Effector CD8-positive, alpha-beta T cell (primary cell): ENCODE measurements around the gene RSU1.
A peak's percentile ranks its signal among the peaks of the same experiment; 100 is the strongest.
"Not testable (repeated sequence)": the region's sequence is repeated elsewhere in the genome, so short reads cannot be mapped to it uniquely, and the experiment has no call there.

ENCODE experiments used
- DNase-seq: peaks from one replicate; lab custom pipeline; 2025; lab: John Stamatoyannopoulos, UW
- total RNA-seq, 4 experiments: gene quantifications; one replicate each; lab custom pipeline; 2026; lab: John Stamatoyannopoulos, UW

Gene RSU1
- total RNA-seq, result 76.3 to 90.9 (median 84.3) reads per million in 4 experiments

DNA sequence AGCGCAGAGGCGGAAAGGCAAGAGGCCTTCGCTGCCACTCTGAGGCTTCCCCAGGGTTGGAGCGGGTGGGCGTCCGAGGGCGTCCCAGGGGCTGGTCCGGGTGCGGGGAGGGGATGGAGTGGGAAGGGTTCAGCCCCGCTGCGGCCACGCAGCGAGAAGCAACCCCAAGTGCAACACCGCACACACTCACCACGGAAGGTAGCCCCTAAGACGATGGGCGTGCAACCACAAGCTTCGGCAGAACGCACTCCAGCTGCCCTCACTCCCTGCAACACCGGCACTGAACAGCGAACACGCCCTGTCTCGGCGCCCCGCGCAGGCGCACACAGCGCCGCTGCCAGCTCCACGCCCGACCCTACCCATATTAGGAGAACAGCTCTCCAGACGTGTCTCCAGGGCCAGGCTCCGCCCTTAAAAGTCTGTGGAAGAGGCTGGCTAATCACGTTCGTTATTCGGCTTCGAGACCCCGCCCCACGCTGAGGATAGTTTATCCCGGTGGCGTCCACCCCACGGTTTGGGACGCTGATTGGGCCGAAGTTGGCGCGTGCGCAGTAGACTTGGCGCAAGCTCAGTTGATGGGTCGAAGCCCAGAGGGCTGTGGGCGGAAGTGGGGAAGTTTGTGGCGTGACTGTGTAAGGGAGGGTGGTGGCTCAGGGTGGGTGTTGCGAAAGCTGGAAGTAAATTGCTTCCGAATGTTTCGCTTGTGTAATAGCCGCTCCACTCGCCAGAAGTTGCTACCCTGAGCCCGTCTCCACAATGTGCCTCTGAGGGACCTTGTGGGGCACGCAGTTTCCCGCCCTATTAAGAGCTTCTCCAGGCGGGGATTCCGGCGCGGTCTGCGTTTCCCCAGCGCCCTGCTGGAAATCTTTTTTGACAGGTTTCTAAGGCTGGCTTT, at the start of gene RSU1:
RSU1 (minus strand) TSS at position 300 of the 895 bp plus-strand sequence. CDS start 343 bp downstream, outside the sequence.
- peak; percentile 100 for DNase-seq

DNA sequence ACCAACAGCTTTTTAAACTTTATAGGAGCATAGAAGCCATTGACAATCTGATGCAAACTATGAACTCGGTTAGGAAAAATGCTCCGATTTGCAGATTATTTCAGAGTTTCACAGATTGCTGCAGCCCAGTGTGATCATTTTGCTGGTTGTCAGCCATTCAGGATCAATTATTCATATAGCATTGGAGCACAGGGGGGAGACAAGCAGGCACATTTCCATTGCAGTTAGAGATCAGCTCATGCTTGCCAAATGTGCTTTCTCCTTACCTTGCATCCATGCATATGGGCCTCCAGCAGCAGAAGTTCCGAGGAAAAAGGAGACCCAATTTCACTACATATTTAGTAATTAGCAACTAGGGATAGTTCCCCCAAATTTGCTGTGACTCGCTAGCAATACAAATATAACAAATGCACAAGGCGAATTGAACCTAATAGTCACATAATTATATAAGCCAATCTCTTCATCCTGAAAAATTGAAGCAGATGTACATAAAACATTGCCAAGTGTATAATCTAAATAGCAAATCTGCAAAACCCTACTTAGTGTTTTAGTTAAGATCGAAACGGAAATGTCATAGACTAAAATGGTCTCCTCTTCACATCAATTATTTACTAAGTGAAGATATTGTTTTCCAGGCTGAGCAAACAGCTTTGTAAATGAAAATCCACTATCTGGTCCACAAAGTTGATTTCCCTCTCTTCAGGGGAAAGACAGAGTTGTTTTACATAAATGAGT, 49.5 kb upstream of the RSU1 start:
- DNase-seq, result no peak

DNA sequence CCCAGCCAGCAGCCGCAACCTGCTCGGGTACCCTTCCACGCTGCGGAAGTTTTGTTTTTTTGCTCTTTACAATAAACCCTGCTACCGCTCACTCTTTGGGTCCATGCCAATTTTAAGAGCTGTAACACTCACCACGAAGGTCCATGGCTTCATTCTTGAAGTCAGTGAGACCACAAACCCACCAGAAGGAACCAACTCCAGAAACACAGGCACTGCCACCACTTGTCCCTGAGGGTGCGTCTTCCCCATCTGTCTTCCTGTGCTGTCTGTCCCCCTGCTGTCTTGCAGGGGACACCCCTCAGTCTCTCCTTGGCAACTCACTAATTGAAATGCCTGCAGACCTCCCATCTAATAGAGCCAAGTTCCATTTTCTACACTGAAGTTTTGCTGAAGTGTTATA, 48.5 kb upstream of the RSU1 start:
- DNase-seq, result no peak

DNA sequence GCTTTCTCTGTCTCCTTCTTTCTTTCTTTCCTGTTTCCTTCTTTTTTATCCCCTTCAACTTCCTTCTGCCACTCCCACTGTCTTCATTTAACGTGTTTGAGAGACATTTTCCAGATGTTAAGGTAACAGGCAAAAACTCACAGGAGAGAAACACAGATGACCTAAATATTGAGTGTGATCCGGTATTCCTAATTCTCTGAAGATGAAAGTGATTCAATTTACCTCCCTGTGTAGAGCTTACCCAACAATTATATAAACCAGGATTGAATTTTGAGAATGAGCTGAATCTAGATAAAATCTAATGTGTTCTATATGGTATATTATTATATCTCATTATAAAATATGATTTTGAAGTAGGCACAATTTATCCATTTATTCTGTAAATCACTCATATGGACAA, 46.5 kb upstream of the RSU1 start:
- no peak for DNase-seq

DNA sequence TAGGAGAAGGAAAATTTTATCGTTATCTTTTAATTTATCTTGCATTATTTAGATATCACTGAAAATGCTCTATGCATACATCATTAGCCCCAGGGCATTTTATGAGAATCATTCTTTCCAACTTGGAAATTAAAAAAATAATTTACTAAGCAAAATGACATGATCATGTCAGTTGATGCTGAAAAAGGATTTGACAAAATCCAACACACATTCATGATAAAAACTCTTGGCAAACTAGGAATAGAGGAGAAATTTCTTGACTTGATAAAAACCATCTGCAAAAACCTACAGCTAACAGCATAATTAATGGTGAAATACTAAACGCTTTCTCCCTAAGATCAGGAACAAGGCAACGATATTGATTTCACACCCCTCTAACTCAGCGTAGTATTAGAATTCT, 40.2 kb upstream of the RSU1 start:
- no peak for DNase-seq

DNA sequence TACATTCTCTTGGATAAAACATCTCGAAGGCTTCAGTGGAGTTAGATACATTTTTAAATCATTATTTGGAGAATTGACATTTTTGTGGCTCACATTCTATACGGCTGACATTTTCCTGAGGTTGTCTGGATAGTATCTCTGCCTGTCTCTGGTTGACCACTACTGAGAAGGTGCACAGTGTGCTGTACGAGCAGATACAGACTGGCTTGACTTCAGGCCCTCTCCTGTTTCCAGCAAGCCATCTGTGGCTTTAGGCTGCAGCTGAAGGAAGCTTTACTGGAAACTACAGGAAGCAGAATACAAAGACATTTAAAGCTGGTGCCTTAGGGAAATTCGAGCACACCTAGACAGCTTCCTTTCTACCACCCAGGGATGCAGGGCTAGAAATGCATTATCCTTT, 39.3 kb upstream of the RSU1 start:
- no peak for DNase-seq

DNA sequence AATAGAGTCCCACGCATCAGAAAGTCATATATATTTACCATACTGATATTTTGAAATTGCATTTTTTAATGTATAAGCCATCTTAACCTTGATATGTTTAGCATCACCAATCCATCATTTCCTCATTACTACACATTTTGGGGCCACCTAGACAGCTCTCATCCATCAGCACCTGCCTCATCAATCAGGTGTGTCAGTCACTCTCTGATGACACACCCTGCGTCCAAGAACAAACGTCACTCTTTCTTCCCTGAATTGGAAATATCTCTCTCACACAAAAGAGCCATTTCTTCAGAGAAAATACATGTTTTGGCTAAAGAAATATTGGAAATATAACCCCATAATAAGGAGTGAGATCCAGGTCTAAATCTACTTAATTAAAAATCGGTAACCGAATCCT, 38.9 kb upstream of the RSU1 start:
- DNase-seq, result no peak

DNA sequence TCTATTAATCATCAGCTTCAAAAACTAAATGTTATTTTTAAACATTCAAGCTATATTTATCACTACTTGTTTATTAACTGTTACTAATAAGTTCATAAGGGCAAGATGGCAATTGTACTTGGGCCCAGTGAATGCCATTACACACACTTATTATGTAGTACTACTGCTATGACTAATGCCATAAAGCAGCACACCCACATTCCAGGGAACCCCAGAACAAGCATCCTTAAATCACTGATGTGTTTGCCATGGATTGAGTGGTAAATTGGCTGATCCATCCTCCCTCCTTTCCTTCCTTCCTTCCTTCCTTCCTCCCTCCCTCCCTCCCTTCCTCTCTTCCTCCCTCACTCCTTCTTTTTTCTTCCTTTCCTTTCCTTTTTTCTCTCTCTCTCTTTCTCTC, 37.4 kb upstream of the RSU1 start:
- no peak for DNase-seq

DNA sequence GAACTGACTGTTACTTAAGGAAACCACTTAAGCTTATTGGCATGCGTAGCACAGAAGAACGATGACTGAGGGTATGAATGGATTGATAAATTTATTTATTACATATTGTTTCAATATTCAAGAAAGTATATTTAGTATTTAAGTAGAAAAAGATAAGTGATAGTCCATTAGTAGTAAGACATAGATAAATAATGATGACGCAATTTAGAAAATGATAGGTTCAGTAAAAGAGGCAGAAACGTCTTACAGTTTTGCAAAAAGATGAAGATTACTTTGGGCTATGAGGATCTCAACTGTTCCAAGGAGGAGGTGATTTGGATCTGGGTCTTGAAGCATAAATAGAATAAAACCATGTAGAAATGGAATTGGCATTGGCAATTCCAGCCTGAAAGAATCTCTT, 36.6 kb upstream of the RSU1 start:
- no peak for DNase-seq

DNA sequence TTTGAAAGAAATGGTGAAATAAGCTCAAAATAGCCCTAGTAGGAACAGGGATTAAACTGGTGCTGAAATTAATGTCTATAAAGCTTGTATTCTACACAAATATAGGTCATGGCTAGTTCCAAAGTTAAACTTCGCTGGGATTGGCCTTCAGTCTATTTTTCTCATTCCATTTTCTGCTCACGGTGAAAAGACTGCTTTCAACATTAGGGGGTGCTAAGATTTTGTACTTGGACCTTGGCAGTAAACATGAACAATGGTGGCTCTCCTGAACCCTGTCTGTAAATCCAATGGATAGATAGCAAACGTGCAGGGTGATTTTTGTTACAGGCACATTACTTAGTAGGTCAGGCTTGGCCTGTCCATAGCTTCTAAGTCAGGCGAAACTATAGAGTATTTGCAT, 36.0 kb upstream of the RSU1 start:
- no peak for DNase-seq

DNA sequence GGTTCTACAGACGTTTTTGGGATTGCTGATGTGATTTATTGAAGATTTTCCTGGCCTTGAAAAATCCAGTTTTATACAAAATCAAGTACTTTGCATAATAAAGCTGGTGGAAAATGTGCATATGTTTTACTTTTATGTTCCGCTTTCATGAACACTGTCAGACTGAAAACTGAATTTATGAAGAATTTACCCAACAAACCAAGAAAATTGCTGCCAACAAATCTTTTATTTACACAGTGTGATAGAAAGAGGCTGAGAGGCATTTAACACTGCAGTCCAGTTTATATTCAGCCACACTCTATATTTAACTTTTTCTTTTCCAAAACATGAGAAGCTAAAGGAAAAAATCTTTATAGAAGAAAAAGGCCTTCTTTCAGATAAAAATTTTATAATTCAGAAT, 35.4 kb upstream of the RSU1 start:
- no peak for DNase-seq

DNA sequence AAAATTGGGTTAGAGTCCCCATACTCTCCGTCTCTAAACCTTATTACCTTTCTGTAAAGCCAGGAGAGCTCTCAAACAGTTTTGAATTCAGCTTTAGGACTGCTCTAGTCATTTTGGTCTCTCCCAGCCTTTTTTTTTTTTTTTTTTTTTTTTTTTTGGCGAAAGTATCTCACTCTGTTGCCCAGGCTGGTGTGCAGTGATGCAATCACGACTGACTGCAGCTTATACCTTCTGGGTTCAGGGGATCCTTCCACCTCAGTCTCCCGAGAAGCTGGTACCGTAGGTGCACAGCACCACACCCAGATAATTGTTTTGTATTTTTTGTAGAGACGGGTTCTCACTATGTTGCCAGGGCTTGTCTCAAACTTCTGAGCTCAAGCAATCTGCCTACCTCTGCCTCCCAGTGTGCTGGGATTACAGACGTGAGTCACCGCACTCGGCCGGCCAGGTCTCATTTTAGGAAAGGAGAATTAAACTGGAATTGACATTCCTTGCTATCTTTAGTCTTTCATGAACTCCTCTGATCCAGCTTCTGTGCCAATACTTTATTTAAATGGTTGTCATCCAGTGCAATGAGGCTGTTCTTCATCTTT, 31.4 kb upstream of the RSU1 start:
- no peak for DNase-seq

DNA sequence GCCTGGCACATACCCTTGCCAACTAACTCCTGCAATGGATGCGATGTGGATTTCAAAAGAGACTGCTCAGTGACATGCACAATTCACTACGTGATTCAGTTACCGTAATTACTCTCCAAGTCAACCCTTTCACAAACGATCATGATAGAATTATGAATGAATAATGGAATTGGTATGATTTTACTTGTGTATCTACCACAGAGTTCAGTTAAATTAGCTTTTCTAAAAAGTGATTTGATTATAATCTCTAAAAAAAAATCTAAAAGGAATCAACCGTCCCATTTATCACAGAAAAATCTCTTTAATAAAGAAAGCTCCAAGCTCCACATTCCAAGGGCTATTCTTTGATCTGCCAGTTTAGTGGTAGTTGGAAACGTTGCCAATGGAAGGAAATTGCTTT, 30.4 kb upstream of the RSU1 start:
- no peak for DNase-seq

DNA sequence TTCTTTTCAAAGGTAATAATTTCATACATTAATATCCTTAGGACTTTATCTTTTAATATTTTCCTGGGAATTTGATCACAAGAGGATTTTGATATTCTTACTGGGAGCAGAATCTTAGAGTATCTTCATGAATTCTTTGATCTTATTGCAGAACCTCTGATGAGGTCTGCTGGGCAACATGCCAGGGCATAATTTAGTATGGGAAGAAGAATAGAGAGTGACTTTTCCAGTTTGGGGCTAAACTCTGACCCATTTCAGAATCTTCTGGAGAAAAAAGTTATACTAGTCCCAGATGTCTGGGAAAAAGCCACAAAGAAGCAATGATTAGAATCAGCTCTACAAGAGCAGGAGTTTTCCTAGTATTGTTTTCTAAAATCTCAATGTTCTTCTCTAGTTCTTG, 28.0 kb upstream of the RSU1 start:
- no peak for DNase-seq

DNA sequence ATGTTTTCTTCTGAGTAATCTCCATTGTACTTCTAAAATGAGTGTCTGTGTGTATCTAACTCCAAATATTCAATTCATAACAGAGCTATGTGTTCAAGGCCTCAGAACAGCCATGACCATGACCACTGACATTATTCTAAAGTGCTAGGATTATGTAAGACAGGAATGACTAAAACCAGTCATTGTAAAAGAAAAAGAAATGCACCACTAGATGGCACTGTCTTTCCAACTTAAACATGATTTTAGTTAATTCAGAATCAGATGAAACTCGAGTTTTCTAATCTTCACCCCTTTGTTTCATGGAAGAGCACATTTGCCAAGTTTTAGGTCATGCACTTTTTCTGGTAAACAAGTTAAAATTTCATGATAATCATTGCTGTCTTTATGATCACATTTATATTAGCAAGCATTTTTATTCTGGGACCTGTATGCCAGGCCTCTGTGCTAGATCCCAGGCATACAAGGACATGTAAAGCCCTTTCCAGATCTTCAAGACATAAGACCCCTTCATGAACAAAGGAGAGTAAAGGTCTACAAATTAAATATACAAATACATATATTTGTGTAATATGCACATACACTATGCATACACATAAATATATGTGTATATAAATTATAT, 26.1 kb upstream of the RSU1 start:
- no peak for DNase-seq

DNA sequence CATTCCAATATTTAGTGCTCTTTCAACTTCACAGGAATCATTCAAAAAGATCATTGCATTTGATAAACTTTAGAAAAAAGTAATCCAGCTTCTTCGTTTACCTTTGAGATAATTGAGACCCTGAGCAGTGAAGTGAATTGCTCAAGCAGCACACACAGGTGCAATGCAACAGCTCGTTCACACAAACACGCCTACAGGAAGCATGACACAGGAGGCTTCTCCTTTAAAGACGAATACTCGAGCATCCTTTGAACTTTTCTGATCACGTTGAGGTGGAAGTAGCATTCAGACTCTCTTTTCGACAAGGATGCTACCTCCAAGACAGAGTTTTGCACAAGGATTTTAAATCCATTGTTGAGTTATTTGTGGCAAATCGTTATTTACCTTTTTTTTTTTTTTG, 18.0 kb upstream of the RSU1 start:
- DNase-seq, result no peak

DNA sequence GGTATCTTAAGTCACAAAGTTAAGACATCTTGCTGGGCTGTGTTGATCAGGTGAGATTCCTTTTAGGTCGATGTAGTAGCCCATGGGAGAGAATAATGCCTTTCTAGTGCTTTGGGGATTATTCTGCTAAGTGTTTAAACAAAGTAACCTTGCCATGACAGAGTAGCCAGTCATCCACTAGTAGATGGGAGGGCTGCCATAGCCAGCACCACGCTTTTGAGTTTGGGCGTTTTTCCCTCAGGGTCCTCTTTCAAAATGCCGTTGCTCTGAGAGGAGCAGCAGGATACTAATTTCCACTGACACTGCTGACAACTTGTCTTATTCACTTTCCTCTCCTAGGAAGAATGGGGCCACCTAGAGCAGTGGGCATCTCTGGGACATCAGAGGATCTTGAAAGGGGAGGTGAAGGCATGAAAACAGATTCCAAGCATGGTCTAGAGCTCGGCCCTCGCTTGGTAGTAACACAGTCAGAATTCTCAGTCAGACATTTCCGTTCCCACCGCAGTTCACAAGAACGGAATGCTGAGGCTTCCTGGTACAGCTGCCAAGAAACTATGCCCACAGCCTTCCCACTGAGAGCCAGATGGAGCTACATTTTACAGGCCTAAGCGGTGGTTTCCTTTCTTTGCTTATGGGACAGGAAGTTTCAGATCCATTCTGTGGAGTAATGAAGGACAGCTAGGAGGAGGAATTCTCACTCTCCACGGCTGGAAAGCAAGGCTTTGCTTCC, 15.3 kb upstream of the RSU1 start:
- no peak for DNase-seq

DNA sequence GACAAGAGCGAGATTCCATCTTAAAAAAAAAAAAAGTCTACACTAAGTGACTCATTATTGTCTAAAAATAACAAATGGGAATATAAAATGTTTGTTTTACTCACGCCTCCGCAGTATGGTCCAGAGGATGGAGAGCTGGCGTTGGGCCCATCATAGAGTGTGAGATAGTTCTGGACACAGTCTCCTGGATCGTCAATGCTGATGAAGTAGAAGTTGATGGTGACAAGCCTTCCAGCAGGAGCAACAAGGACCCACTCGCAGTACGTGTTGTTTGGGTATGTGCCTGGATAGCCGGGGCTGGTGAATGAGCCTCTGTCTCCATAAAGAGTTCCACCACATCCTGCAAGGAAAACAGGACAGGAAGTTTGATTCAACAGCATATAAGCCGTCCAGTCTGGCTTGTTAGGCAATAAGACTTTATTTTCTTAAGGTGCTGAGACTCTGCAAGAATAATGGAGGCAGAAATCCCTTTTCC, 11.5 kb upstream of the RSU1 start:
- no peak for DNase-seq

DNA sequence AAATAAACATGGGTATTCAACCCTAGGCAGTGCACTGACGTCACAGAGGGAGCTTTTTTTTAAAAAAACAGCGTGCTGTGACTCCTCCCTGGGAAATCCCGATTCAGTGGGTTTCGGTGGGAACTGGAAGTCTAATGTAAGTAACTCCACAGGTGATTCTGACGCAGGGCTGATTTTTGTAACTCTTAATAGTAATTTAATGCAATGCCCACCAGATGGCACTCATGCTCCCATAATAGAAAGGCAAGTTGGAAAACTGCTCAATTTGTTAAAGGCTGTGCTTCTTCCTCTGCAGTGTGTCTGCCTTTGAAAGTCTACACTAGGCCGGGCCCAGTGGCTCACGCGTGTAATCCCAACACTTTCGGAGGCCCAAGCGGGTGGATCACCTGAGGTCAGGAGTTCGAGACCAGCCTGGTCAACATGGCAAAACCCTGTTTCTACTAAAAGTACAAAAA, 10.9 kb upstream of the RSU1 start:
- DNase-seq, result peak; percentile 42

DNA sequence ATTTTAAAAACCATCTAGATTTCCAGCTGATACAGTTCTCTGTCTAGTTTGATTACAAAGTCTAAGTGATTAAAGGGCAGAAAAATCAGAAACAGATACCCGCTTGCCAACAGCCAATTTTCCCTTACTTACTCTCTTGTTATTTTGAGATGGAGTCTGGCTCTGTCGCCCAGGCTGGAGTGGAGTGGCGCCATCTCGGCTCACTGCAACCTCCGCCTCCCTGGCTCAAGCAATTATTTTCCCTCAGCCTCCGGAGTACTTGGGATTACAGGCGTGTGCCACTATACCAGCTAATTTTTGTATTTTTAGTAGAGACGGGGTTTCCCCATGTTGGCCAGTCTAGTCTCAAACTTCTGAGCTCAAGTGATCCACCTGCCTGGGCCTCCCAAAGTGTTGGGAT, 10.2 kb upstream of the RSU1 start:
- DNase-seq, result not testable (repeated sequence)

DNA sequence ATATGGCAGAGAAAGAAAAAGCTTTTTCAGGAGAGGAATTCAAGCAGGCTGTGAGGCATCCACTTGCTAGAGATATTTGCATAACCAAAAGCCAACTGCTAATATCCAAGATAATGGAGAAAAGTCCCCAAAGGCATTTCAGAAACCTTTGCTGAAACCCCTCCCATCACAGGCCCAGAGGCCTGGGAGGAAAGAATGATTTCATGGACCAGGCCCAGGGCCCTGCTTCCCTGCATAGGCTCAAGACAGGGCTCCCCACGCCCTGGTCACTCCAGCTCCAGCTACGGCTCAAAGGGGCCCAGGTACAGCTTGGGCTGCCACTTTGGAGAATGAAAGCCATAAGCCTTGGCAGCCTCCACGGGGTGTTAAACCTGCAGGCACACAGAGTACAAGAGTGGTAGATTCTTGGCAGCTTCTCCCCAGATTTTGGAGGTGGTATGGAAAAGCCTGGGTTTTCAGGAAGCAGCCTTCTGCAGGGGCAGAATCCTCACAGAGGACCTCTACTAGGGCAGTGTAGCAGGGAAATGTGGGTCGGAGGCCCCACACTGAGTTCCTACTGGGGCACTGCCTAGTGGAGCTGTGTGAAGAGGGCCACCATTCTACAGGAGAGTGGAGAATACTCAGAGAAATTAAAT, 5.6 kb upstream of the RSU1 start:
- no peak for DNase-seq
